Measurements from ENCODE around the gene MLYCD.

DNA sequence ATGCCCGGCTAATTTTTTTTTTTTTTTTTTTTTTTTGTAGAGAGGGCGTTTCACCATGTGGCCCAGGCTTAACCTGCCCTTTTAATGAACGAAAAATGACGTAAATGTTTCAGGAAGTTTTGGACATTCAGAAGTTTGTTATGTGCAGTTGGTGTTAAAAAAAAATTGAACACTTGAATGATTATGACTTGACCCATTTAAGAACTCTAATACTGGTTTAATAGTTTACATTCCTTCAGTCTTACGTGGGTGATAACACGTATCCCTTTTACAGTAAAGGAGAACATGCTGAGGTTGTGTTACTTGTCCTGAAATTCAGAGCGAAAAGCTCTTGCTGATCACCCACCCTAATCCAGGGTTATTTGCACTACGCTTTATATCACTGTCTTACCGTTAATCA is 1.7 kb downstream of the MLYCD start:
- TF ChIP-seq CTCF (conservative IDR thresholded peaks at IDR 0.05; ENCODE audit: low read depth in 2 of 2), result no peak
- no peak for TF ChIP-seq POLR2AphosphoS5 (IDR thresholded peaks at IDR 0.05; ENCODE audit: low read depth)
- no peak for TF ChIP-seq EZH2 (IDR thresholded peaks at IDR 0.05; ENCODE audit: low read depth, unreplicated experiment)
- TF ChIP-seq, protein P1, sequence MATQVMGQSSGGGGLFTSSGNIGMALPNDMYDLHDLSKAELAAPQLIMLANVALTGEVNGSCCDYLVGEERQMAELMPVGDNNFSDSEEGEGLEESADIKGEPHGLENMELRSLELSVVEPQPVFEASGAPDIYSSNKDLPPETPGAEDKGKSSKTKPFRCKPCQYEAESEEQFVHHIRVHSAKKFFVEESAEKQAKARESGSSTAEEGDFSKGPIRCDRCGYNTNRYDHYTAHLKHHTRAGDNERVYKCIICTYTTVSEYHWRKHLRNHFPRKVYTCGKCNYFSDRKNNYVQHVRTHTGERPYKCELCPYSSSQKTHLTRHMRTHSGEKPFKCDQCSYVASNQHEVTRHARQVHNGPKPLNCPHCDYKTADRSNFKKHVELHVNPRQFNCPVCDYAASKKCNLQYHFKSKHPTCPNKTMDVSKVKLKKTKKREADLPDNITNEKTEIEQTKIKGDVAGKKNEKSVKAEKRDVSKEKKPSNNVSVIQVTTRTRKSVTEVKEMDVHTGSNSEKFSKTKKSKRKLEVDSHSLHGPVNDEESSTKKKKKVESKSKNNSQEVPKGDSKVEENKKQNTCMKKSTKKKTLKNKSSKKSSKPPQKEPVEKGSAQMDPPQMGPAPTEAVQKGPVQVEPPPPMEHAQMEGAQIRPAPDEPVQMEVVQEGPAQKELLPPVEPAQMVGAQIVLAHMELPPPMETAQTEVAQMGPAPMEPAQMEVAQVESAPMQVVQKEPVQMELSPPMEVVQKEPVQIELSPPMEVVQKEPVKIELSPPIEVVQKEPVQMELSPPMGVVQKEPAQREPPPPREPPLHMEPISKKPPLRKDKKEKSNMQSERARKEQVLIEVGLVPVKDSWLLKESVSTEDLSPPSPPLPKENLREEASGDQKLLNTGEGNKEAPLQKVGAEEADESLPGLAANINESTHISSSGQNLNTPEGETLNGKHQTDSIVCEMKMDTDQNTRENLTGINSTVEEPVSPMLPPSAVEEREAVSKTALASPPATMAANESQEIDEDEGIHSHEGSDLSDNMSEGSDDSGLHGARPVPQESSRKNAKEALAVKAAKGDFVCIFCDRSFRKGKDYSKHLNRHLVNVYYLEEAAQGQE (IDR thresholded peaks at IDR 0.05; ENCODE audit: unreplicated experiment), result no peak
- TF ChIP-seq ZNF114 (CRISPR knock-in tag; IDR thresholded peaks at IDR 0.05), result no peak
- TF ChIP-seq JUNB (IDR thresholded peaks at IDR 0.05; ENCODE audit: unreplicated experiment), result no peak
- no peak for TF ChIP-seq CREB1 (CRISPR knock-in tag; IDR thresholded peaks at IDR 0.05; ENCODE audit: low read depth)
- no peak for TF ChIP-seq EZH2phosphoT487 (IDR thresholded peaks at IDR 0.05; ENCODE audit: unreplicated experiment)
- TF ChIP-seq, protein P2, sequence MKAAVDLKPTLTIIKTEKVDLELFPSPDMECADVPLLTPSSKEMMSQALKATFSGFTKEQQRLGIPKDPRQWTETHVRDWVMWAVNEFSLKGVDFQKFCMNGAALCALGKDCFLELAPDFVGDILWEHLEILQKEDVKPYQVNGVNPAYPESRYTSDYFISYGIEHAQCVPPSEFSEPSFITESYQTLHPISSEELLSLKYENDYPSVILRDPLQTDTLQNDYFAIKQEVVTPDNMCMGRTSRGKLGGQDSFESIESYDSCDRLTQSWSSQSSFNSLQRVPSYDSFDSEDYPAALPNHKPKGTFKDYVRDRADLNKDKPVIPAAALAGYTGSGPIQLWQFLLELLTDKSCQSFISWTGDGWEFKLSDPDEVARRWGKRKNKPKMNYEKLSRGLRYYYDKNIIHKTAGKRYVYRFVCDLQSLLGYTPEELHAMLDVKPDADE (IDR thresholded peaks at IDR 0.05), result no peak
- TF ChIP-seq, protein P3, sequence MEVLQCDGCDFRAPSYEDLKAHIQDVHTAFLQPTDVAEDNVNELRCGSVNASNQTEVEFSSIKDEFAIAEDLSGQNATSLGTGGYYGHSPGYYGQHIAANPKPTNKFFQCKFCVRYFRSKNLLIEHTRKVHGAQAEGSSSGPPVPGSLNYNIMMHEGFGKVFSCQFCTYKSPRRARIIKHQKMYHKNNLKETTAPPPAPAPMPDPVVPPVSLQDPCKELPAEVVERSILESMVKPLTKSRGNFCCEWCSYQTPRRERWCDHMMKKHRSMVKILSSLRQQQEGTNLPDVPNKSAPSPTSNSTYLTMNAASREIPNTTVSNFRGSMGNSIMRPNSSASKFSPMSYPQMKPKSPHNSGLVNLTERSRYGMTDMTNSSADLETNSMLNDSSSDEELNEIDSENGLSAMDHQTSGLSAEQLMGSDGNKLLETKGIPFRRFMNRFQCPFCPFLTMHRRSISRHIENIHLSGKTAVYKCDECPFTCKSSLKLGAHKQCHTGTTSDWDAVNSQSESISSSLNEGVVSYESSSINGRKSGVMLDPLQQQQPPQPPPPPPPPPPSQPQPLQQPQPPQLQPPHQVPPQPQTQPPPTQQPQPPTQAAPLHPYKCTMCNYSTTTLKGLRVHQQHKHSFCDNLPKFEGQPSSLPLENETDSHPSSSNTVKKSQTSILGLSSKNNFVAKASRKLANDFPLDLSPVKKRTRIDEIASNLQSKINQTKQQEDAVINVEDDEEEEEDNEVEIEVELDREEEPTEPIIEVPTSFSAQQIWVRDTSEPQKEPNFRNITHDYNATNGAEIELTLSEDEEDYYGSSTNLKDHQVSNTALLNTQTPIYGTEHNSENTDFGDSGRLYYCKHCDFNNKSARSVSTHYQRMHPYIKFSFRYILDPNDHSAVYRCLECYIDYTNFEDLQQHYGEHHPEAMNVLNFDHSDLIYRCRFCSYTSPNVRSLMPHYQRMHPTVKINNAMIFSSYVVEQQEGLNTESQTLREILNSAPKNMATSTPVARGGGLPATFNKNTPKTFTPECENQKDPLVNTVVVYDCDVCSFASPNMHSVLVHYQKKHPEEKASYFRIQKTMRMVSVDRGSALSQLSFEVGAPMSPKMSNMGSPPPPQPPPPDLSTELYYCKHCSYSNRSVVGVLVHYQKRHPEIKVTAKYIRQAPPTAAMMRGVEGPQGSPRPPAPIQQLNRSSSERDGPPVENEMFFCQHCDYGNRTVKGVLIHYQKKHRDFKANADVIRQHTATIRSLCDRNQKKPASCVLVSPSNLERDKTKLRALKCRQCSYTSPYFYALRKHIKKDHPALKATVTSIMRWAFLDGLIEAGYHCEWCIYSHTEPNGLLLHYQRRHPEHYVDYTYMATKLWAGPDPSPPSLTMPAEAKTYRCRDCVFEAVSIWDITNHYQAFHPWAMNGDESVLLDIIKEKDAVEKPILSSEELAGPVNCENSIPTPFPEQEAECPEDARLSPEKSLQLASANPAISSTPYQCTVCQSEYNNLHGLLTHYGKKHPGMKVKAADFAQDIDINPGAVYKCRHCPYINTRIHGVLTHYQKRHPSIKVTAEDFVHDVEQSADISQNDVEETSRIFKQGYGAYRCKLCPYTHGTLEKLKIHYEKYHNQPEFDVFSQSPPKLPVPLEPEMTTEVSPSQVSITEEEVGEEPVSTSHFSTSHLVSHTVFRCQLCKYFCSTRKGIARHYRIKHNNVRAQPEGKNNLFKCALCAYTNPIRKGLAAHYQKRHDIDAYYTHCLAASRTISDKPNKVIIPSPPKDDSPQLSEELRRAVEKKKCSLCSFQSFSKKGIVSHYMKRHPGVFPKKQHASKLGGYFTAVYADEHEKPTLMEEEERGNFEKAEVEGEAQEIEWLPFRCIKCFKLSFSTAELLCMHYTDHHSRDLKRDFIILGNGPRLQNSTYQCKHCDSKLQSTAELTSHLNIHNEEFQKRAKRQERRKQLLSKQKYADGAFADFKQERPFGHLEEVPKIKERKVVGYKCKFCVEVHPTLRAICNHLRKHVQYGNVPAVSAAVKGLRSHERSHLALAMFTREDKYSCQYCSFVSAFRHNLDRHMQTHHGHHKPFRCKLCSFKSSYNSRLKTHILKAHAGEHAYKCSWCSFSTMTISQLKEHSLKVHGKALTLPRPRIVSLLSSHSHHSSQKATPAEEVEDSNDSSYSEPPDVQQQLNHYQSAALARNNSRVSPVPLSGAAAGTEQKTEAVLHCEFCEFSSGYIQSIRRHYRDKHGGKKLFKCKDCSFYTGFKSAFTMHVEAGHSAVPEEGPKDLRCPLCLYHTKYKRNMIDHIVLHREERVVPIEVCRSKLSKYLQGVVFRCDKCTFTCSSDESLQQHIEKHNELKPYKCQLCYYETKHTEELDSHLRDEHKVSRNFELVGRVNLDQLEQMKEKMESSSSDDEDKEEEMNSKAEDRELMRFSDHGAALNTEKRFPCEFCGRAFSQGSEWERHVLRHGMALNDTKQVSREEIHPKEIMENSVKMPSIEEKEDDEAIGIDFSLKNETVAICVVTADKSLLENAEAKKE (CRISPR knock-in tag; IDR thresholded peaks at IDR 0.05), result no peak

All from GM23338 (cell line).